Islet of Langerhans (tissue), 1 donor: ENCODE data around the gene UGT1A9.

Experiments used
- FAIRE-seq: peaks from one replicate; lab custom pipeline; 2011; peaks lifted over from hg19 to GRCh38; lab: Jason Lieb, UNC

UGT1A9 gene

GRCh38 chr2:233818639-233819621 is 147.2 kb downstream of the UGT1A9 start:
- FAIRE-seq, result no peak

GRCh38 chr2:233819884-233820773 is 148.4 kb downstream of the UGT1A9 start:
- no peak for FAIRE-seq

GRCh38 chr2:233820774-233821105 is 149.0 kb downstream of the UGT1A9 start:
- FAIRE-seq, result no peak

GRCh38 chr2:233821196-233821595 is 149.5 kb downstream of the UGT1A9 start:
- no peak for FAIRE-seq

- no peak for FAIRE-seq
Observed at GRCh38 chr2:233821709-233822100, 150.0 kb downstream of the UGT1A9 start.

- FAIRE-seq, result no peak
Observed at GRCh38 chr2:233822101-233822771, 150.5 kb downstream of the UGT1A9 start.
